ENCODE data around the gene DISC1.

The DISC1 gene

GRCh38 chr1:231611111-231611510 lies 15.5 kb upstream of the DISC1 start:
- no peaks in the 10 kb centered on the region for H4K20me1 ChIP-seq (ENCODE audit: insufficient read depth, low read length)
- no peak for TF ChIP-seq CTCF (IDR thresholded peaks at IDR 0.05; ENCODE audit: low read length)
- no peak for TF ChIP-seq EZH2 (IDR thresholded peaks at IDR 0.05; ENCODE audit: borderline replicate concordance, low read length)

GRCh38 chr1:231611851-231612250 lies 14.7 kb upstream of the DISC1 start:
- H3K4me3 ChIP-seq (ENCODE audit: low read depth, low read length, poor library complexity, severe bottlenecking): no peak overlapping the region
- no peaks in the 10 kb centered on the region for H3K9me3 ChIP-seq (ENCODE audit: low read length)
- H3K4me1 ChIP-seq (ENCODE audit: insufficient read depth, low read length, severe bottlenecking): peaks cover 17% of the 10 kb centered on the region
- no peak overlapping the region for H2AFZ ChIP-seq (ENCODE audit: low read length)
- no peak overlapping the region for H3K9ac ChIP-seq (ENCODE audit: low read length)
- H3K4me2 ChIP-seq (ENCODE audit: low read length): peak overlapping the region; percentile 69; the same call in 1 of the 2 replicates
- H3F3A ChIP-seq (ENCODE audit: insufficient read depth, low read length): no peaks in the 10 kb centered on the region
- no peaks in the 10 kb centered on the region; the same call in 1 of the 2 replicates for H3K36me3 ChIP-seq (ENCODE audit: insufficient read depth, low read length)
- H4K20me1 ChIP-seq (ENCODE audit: insufficient read depth, low read length): no peaks in the 10 kb centered on the region
- TF ChIP-seq CTCF (IDR thresholded peaks at IDR 0.05; ENCODE audit: low read length) (no peak), EZH2 (IDR thresholded peaks at IDR 0.05; ENCODE audit: borderline replicate concordance, low read length) (no peak)
- no peaks in the 10 kb centered on the region for H3K9me2 ChIP-seq (ENCODE audit: low read depth, low read length)
- no peaks in the 10 kb centered on the region for H3K79me2 ChIP-seq (ENCODE audit: insufficient read depth, low read length)
- H3K27ac ChIP-seq (ENCODE audit: low read depth, low read length, poor library complexity, severe bottlenecking): no peak overlapping the region
- H3K27me3 ChIP-seq (ENCODE audit: insufficient read depth, low read length): peaks cover 7% of the 10 kb centered on the region; the same call in 1 of the 2 replicates

More at GRCh38 chr1:231611111-231611510, 15.5 kb upstream of the DISC1 start:
- H3K9ac ChIP-seq (ENCODE audit: low read length): no peak overlapping the region
- H3K36me3 ChIP-seq (ENCODE audit: insufficient read depth, low read length): no peaks in the 10 kb centered on the region; the same call in 1 of the 2 replicates
- no peaks in the 10 kb centered on the region for H3K9me3 ChIP-seq (ENCODE audit: low read length)
- H3K4me1 ChIP-seq (ENCODE audit: insufficient read depth, low read length, severe bottlenecking): peaks cover 17% of the 10 kb centered on the region
- peaks cover 7% of the 10 kb centered on the region; the same call in 1 of the 2 replicates for H3K27me3 ChIP-seq (ENCODE audit: insufficient read depth, low read length)
- no peak overlapping the region for H3K4me2 ChIP-seq (ENCODE audit: low read length)
- H3K27ac ChIP-seq (ENCODE audit: low read depth, low read length, poor library complexity, severe bottlenecking): no peak overlapping the region
- no peaks in the 10 kb centered on the region for H3K79me2 ChIP-seq (ENCODE audit: insufficient read depth, low read length)
- no peak overlapping the region for H3K4me3 ChIP-seq (ENCODE audit: low read depth, low read length, poor library complexity, severe bottlenecking)
- no peak overlapping the region for H2AFZ ChIP-seq (ENCODE audit: low read length)
- H3K9me2 ChIP-seq (ENCODE audit: low read depth, low read length): no peaks in the 10 kb centered on the region
- H3F3A ChIP-seq (ENCODE audit: insufficient read depth, low read length): no peaks in the 10 kb centered on the region

DNA sequence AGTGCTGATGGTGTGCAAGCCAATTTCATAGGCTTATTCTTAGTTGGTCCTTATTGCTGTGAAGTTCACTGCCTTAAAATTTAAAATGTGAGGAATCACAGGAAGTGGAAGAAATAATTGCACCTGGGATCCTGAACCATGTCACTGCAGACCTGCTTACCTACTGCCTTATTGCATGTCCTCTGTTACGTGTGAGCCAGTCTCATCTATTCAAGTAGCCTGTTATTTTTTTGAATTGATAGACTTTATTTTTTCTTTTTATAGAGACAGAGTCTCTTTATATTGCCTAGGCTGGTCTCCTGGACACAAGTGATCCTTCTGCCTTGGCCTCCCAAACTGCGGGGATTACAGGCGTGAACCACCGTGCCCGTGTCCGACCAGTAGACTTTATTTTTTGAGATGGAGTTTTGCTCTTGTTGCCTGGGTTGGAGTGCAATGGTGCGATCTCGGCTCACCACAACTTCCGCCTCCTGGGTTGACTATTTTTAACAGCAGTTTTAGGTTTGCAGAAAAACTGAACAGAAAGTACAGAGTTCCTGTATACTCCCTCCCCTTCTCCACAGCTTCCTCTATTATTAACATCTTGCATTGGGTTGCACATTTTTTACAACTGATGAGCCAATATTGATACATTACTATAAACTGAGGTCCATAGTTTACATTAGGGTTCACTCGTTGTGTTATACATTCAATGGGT lies 14.0 kb upstream of the DISC1 start:
- peak overlapping the region; percentile 69 for H3K4me2 ChIP-seq (ENCODE audit: low read length)
- no peaks in the 10 kb centered on the region for H4K20me1 ChIP-seq (ENCODE audit: insufficient read depth, low read length)
- peaks cover 7% of the 10 kb centered on the region; the same call in 1 of the 2 replicates for H3K27me3 ChIP-seq (ENCODE audit: insufficient read depth, low read length)
- no peaks in the 10 kb centered on the region for H3F3A ChIP-seq (ENCODE audit: insufficient read depth, low read length)
- peaks cover 17% of the 10 kb centered on the region for H3K4me1 ChIP-seq (ENCODE audit: insufficient read depth, low read length, severe bottlenecking)
- H3K36me3 ChIP-seq (ENCODE audit: insufficient read depth, low read length): no peaks in the 10 kb centered on the region; the same call in 1 of the 2 replicates
- H3K79me2 ChIP-seq (ENCODE audit: insufficient read depth, low read length): no peaks in the 10 kb centered on the region
- H3K9me2 ChIP-seq (ENCODE audit: low read depth, low read length): no peaks in the 10 kb centered on the region
- peak overlapping the region; percentile 22 for H3K4me3 ChIP-seq (ENCODE audit: low read depth, low read length, poor library complexity, severe bottlenecking)
- no peak overlapping the region for H3K27ac ChIP-seq (ENCODE audit: low read depth, low read length, poor library complexity, severe bottlenecking)
- H3K9me3 ChIP-seq (ENCODE audit: low read length): no peaks in the 10 kb centered on the region
- no peak for TF ChIP-seq EZH2 (IDR thresholded peaks at IDR 0.05; ENCODE audit: borderline replicate concordance, low read length)
- no peak overlapping the region for H3K9ac ChIP-seq (ENCODE audit: low read length)
- no peak overlapping the region for H2AFZ ChIP-seq (ENCODE audit: low read length)

Measured in OCI-LY1 (cell line).